GM15510 (cell line): Measurements from ENCODE around the gene PDE8A.

Source experiments
- POLR2A ChIP-seq: IDR thresholded peaks from 3 replicates; pipeline ENCODE4 v1.6.1; 2011; ENCODE audit warnings: borderline replicate concordance; ENCODE audit not compliant: insufficient read length; ENCODE audit errors: extremely low read depth

Gene PDE8A

DNA sequence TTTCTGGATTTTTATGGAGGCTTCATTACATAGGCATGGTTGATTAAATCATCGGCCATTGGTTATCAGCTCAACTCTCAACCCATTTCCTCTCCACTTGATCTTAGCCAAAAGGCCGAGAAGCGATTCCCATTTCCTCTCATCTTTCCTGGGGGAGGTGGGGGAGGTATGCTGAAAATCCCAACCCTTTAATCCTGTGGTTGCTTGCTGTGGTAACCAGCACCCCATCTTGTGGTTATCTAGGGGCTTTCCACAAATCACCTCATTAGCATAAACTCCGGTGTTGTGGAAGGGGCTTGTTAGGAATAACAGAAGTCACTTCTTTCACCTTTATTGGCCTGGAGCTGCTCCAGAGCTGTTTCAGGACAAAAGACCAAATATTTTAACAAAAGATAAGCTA lies 20.9 kb downstream of the PDE8A start:
- no peak for TF ChIP-seq POLR2A

DNA sequence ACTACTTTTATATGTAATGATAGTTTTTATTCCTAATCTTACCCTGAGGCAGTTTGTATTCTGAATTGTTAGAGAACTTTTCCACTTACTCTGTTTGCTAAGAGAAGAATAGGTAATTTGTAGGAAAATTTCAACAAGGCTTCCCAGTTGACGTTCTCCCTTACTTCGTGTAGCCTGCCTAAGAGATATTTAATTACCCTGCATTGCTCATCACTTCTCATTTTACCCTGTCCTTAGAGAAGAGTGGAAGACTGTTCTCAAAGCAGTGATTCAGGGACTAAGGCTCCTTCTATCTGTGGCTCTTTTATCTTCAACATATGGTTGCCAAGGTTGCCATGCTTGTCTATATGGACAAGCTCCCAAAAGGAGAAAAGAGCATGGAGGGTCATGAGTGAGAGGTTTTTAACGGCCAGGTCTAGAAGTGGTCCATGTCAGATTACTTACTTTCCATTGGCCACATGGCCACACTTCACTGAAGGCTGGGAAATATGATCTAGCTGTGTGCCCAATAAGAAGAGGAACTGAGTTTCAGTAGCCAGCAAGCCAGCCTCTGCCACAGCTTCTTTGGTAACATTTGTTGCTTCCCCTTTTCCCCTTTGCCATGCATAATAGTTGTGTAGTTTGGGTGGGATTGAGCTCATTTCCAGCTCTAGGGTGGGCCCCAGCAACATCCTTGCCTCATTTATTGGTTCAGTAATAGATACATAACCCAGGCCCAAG lies 22.1 kb downstream of the PDE8A start:
- TF ChIP-seq POLR2A: no peak

- TF ChIP-seq POLR2A: no peak
These were observed 22.9 kb downstream of the PDE8A start for GRCh38 chr15:85004550-85004949.

GRCh38 chr15:85005319-85005718 lies 23.7 kb downstream of the PDE8A start:
- TF ChIP-seq POLR2A: no peak

- no peak for TF ChIP-seq POLR2A
These were observed 24.1 kb downstream of the PDE8A start for GRCh38 chr15:85005746-85006145.

DNA sequence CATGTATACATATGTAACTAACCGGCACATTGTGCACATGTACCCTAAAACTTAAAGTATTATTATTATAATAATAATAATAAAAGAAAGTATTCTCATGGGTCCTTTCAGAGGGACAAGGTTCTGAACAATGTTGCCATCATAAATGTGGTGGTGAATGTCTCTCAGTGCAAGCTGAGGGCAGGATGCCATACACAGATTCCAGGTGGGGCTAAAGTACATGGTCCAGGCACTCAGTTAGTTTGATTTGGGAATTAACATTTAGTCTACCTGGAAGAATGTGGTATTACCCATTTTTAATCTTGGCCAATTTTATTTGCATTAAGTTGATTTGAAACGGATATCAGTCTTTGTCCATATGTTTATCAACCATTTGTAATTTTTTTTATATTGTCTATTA lies 24.5 kb downstream of the PDE8A start:
- TF ChIP-seq POLR2A: no peak

- TF ChIP-seq POLR2A: no peak
These were observed 25.0 kb downstream of the PDE8A start for GRCh38 chr15:85006655-85007054.

DNA sequence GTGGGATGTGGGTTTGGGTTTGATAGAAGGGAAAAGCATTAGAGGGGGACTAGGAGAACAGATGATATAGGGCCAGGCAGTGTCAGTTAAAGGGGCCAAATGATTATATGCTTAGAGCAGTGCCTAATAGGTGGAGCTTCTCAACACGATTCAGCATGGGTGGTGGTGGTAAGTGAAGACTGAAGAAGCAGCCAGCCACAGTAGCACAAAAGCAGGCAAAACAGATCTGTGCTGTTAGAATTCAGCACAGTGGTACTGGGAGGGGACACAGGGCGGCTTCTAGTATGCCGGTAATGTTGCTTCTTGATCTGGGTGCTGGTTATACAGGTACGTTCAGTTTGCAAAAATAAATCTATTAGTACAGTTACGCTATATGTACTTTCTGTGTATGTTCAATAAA lies 25.5 kb downstream of the PDE8A start:
- no peak for TF ChIP-seq POLR2A

GRCh38 chr15:85007741-85008397 lies 26.2 kb downstream of the PDE8A start:
- no peak for TF ChIP-seq POLR2A

DNA sequence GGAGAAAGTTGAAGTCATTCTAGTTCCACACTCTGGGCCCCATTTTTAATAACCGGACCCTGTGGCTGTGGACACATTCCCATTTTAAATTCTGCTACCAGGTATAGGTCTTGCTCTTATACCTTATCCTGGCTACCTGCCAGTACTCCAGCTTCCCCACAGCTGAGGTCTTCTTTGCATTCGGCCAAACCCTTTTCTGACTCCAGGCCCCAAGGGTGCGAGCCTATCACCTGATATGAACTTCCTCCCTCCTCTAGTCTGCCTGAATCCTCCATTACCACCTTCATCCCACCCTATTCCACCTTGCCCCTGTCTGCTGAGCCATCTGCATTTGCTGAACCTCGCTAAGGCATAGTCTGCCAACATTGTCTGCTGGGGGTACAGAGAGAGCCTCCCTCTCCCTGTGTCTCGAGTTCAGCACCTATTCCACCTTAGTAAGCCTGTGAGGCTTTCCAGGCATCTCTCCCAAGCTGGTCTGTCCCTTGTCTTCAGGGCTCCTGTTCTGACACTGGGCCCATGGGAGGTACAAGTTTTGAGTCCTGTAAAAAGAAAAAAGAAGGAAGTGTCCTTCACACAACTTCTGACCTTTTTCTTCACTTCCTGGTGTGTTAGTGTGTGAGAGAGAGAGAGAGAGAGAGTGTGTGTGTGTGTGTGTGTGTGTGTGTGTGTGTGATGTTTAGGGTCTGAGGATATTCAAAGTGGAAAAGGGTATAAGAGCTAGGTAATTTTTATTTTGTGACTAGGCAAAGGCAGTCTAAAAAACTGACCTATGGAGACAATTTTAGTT lies 27.0 kb downstream of the PDE8A start:
- TF ChIP-seq POLR2A: no peak

DNA sequence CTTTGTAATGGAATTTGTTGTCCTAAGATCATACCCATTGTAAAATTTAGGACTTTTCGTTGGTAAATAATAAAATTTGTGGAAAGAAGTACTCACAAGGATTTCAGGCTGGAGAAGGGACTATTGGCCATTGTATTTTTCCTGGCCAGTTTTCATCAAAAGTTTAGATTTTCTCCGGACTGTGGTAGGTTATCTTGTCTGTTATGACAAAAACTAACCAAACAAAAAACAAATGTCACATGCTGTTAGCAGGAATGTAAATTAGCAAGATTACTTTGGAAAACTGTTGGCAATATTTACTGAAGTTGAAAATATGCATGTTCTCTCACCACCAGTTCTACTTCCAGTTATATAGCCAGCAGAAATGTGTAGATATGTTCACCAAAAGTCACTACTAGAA lies 27.8 kb downstream of the PDE8A start:
- TF ChIP-seq POLR2A: no peak

DNA sequence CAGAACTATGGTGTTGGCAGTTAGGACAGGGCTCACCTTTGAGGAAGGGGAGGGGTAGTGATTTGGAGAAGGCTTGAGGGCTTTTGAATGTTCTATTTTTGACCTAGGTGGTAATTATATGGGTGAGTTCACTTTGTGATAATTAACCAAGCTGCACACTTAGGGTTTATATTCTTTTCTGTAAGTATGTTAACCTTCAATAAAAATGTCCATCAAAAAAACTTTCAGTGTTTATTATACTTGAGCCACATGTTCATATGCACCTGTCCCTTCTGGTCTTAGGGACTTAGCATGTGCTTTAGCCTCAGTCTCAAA lies 28.4 kb downstream of the PDE8A start:
- TF ChIP-seq POLR2A: no peak

GRCh38 chr15:85010386-85011159 lies 28.9 kb downstream of the PDE8A start:
- no peak for TF ChIP-seq POLR2A

GRCh38 chr15:85011160-85011571 lies 29.5 kb downstream of the PDE8A start:
- no peak for TF ChIP-seq POLR2A

DNA sequence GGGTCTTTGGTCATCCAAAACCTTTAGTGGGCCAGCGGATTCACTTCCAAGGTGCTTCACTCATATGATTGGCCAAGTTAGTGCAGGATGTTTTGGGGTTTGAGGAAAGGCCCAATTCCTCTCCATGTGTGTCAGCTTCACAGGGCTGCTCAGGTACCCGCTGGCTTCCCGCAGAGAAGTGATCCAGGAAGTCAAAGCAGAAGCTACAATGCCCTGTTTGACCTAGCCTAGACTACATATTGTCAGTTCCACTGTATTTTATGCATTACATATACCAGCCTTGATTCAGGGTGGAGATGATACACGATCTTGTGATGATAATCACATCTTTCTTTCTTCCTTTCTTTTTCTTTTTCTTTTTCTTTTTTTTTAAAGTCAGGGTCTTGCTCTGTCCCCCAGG lies 32.1 kb downstream of the PDE8A start:
- no peak for TF ChIP-seq POLR2A
